HG03060 (cell line): ENCODE data around the gene PTPRE.
A peak's percentile ranks its signal among the peaks of the same experiment; 100 is the strongest.

Source experiments
- ATAC-seq: cut with Tn5 transposase; IDR thresholded peaks from one replicate; pipeline ENCODE4 v1.9.1; 2021; ENCODE audit warnings: low read depth, moderate number of reproducible peaks; ENCODE audit not compliant: unreplicated experiment

PTPRE gene, protein sequence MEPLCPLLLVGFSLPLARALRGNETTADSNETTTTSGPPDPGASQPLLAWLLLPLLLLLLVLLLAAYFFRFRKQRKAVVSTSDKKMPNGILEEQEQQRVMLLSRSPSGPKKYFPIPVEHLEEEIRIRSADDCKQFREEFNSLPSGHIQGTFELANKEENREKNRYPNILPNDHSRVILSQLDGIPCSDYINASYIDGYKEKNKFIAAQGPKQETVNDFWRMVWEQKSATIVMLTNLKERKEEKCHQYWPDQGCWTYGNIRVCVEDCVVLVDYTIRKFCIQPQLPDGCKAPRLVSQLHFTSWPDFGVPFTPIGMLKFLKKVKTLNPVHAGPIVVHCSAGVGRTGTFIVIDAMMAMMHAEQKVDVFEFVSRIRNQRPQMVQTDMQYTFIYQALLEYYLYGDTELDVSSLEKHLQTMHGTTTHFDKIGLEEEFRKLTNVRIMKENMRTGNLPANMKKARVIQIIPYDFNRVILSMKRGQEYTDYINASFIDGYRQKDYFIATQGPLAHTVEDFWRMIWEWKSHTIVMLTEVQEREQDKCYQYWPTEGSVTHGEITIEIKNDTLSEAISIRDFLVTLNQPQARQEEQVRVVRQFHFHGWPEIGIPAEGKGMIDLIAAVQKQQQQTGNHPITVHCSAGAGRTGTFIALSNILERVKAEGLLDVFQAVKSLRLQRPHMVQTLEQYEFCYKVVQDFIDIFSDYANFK

GRCh38 chr10:127906548-127907377 lies at the start of gene PTPRE:
Gene PTPRE, plus strand, starts transcription at chr10:127907103. Its CDS starts 133,779 bp downstream, at chr10:128040882.
- ATAC-seq: peak; percentile 61

- ATAC-seq: no peak
Measured at GRCh38 chr10:127860592-127860991, 46.3 kb upstream of the PTPRE start.

GRCh38 chr10:127863231-127863825 lies 43.6 kb upstream of the PTPRE start:
- no peak for ATAC-seq

DNA sequence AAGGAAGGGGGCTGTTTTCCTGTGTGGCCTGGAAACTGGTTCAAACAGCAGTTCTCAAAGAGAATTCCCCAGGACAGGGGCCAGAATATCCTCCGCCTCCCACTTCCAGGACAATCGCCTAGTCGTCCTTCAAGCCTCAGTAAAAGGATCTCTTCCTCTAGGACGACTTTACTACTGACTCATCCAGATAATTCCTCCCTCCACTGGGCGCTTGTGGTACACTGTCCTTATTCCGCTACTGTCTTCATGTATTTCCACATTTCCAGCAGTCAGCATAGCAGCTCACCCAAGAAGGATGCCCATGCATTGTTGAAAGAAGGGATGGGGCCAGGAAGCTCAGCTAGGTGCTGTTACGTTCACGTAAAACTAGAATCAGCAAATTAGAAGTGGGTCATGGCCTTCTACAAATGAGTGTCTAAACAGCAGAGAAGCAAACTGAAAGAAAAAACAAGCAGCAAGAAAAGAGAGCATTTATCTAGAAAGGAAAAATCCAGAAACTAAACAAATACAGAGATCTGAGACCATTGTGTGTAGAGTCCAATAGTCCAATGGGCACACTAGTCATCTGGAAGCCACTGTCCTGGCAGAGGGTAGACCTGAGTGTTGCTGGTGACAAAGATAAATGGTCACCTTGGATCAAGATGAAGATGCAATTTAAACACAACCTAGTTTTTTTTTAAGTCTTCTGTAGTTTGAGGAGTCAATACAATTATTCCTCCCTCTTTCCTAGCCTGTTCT lies 40.5 kb upstream of the PTPRE start:
- no peak for ATAC-seq

DNA sequence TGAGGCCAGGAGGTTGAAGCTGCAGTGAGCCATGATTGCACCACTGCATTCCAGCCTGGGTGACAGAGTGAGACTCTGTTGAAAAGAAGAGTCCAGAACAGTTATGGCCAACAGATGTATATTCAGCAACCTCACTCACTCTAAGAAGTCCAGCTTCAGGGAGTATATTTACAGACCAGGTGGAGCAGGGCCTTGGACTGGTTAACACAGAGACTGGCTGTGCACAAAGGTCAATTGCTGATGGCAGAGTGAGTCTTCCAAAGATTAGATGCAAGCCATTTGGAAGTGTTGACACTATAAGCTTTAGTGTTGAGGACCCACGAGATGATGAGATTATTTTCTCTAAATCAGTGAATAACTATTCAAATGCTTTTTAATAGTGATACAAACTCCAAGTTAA lies 39.1 kb upstream of the PTPRE start:
- no peak for ATAC-seq

- no peak for ATAC-seq
Measured at GRCh38 chr10:127869329-127869728, 37.6 kb upstream of the PTPRE start.

DNA sequence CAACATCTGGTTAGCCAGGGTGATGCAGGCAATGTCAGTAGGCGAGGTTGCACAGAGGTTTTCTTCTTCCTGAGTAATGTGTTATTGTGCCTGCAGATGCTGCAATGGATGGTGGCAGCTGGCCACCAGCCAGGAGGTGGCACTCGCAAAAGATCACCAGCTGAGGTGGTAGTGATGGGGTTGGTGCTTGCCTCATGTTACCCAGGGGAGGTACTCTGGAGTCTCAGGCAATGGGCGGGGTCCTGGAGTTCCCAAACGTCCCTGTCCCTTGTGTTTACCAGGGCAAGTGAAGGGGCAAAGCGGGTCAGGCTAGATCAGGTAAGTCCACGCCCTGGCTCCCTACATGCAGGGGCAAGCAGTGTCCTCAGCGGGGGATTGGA lies 35.3 kb upstream of the PTPRE start:
- ATAC-seq: no peak

DNA sequence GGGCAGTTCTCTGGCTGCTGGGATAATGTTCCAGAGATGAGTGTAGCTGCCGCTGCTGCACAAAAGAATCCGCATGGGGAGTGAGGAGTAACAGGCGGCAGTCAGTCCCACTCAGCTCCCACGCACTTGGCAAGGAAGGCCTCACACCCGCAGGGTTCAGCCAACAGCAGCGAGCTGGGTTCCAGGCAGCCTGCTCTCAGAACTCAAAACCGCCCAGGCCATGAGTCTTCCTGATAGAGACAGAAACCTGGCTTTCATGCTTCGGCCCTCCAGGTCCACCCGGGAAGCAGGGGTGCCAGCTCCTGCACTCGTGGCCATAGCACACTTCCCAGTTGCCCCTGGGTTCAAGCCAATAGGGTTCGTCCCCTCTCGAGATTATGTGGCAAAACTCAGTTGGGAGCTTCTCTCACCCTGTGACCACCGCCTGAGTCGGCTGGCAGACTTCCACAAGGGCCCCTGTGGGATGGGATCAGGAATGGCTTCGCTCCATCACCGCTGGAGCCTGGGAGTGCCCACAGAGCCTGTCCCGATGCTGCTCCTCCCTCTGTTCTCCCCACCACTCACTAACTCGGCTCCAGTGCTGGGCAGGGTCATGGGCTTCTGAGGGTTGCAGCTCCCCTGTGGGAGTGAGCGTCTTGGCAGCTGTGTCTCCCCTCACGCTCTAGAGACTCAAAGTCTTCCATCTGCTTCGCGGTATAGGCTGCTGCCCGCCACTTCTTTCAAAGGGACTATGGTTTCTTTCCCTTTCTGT lies 34.7 kb upstream of the PTPRE start:
- ATAC-seq: no peak

DNA sequence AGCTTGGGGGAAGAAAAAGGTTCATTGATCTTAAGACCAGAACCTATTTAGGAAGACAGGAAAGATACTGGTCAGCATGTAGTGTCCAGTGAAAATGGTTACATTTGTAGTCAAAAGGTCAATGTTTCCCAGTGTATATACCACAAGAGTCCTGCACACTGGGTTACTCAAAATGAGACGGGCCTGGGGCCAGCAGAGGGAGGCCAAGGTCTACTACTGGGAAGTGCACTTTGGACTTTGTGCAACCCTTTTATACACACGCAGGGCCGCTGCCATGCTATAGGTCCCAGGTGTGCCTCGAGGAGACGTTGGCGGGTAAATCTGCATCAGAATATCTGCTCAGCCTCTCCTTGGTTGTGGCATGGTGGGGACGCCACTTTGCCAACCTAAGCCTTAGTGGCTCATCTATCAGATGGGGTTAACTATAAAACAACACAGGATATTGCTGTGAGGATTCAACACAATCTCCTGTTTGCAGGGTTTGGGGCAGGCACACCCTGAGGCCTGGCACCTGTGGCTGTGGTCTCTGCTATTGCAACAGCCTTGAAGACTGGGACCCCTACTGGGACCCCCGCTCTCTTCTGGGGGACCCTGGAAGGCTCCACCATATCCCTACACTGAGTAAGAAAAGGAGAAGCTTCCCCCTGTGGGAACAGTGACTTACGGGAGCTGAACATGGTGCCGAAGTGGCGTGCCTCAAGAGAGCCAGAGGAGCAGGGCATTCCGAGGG lies 33.9 kb upstream of the PTPRE start:
- ATAC-seq: no peak

DNA sequence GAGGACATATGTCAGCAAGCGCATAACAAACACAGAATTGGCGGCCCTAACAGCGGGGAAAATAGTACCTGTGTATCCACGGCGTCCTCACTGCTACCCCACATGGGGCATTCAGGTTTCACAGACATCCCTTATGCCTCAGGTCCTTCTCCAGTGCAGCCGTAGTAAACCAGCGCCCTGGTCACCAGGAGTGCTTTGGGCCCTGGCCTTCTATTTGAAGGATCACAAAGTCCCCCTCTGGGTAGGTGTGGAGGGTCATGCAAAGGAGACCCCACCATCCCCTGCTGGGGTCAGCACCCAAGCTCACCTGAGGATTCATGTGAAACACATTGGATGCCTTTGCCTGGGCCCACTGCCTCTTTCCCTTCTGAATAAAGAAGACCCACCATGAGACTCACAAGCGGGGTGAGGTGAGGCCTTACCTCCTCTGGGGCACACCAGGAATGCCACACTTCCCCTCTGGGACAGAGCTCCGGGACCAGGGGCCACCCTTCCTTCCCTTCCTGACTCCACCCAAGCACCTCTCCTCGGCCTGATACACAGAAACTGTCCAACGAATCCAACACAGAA lies 32.9 kb upstream of the PTPRE start:
- no peak for ATAC-seq

DNA sequence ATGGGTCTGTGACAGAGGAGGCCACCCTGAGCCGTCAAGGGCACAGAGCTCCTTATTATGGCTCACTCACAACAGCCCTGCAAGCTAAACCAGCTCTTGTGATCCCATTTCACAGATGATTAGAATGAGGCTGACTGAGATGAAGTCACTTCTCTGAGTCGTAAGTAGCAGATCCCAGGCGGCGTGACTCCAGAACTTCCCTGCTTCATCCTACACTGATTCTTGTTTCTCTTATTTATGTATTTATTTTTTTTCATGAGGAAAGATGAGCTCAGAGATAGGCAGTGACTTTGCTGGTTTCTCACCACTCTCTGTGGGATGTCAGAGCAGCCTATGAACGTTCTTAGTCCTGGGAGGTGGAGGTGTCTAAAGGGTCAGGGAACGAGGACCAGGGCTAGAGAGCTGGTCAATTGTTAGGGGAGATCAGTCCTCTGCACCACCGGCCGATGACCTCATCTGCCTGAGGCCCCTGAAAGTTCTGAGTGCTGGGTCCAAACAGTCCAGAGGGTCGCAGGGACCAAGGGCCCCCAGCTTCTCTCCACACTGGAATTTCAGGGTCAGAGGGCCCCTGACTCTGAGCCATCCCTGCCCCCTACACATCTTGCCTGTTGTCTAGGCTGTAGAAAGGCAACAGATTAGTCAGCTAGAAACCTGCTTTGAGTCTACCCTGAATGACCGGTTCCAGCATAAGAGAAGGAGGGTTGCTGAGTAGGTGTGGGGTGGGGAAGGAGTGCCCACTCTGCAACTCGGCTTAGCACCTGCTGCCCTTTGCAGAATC lies 32.0 kb upstream of the PTPRE start:
- no peak for ATAC-seq

GRCh38 chr10:127875449-127875765 lies 31.5 kb upstream of the PTPRE start:
- no peak for ATAC-seq

DNA sequence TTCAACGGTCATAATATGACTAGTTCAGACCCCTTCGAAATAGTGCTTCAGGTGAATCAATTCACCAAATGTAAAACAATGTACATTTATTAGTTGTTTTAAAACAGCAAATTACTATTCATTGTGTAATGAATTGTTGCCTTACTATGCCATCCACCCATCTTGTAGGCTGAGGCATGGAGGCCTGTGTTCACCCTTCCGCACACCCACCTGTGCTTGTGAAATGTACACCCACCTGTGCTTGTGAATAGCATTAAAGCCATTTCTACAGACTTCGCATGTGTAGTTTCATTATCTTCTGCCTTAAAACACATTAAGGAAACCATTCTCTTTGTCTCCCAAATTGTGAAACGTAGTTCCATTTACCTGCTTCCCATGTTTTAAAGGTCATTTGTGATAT lies 31.0 kb upstream of the PTPRE start:
- no peak for ATAC-seq

DNA sequence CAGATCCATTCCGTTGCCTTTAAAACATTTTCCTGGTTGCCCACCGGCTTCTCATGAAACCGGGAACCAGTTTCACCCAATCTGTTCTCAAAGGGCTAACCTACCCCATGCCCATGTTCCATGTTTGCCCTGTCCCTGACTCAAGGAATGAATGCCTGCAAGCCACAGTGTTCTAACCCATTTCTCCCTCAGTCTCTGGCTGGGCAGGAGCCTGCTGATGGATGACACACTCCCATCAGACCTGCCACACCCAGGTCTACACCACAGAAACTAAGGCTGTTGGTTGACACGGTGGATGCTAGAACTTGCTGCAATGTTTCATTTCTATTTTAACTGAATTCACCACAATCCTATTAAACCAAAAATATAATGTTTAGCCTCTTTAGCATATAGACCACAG lies 29.8 kb upstream of the PTPRE start:
- ATAC-seq: no peak

GRCh38 chr10:127877699-127878098 lies 29.2 kb upstream of the PTPRE start:
- no peak for ATAC-seq

GRCh38 chr10:127878475-127879055 lies 28.3 kb upstream of the PTPRE start:
- no peak for ATAC-seq

DNA sequence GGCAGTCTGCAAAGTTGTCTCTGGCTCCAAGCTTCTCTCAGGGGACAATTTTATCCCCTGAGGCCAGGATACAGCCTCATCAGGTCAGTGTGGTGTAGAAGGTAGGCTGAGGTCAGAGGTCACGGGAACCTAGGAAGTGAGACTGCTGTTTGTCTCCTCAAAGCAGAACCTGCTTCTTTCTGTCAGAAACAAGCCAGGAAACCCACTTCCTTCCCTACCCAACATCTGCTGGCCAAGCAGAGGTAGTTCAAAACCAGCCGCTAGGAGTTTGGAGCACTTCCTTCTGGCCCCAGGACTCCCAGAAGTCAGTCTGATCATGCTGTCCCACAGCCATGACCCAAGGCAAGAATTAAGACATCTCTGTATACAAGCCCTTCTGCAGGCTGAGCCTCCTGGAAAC lies 26.3 kb upstream of the PTPRE start:
- ATAC-seq: no peak
